ENCODE data around the gene PKM.

- TF ChIP-seq CTCF (IDR thresholded peaks at IDR 0.05) (no peak), POLR2A (IDR thresholded peaks at IDR 0.05) (no peak)
Measured at GRCh38 chr15:72197041-72197459, 33.9 kb downstream of the PKM start.
